ENCODE measurements around the gene NUMBL.

NUMBL gene

GRCh38 chr19:40616941-40617340 is 73.5 kb downstream of the NUMBL start:
- in situ Hi-C loops (cut with MboI; ENCODE audit: low sequenced_read_pairs) = no loop called here

- in situ Hi-C loops (cut with MboI; ENCODE audit: low sequenced_read_pairs) = no loop called here
Observed at GRCh38 chr19:40616178-40616577, 74.3 kb downstream of the NUMBL start.
